Mucosa of rectum (tissue), 2 donors: ENCODE results near the gene FAM50A.

ENCODE experiments used
- H3K27ac ChIP-seq, 2 donors: one replicate each; pipeline ENCODE4 v1.7.0; 2013; ENCODE audit warnings: inconsistent platforms in 2 of 2, low read depth in 2 of 2, low read length in 2 of 2
- H3K27me3 ChIP-seq, 2 donors: one replicate each; pipeline ENCODE4 v1.7.0; 2013; ENCODE audit warnings: low read length in 2 of 2; ENCODE audit not compliant: control insufficient read depth in 2 of 2, insufficient read depth in 2 of 2
- H3K36me3 ChIP-seq, 2 donors: one replicate each; pipeline ENCODE4 v1.7.0; 2013; ENCODE audit warnings: low read length in 2 of 2; ENCODE audit not compliant: control insufficient read depth in 2 of 2, insufficient read depth in 2 of 2
- H3K4me1 ChIP-seq, 2 donors: one replicate each; pipeline ENCODE4 v1.7.0; 2013; ENCODE audit warnings: low read length in 2 of 2, mild to moderate bottlenecking in 1 of 2; ENCODE audit not compliant: control insufficient read depth in 2 of 2, insufficient read depth in 2 of 2
- H3K4me3 ChIP-seq, 2 donors: one replicate each; pipeline ENCODE4 v1.7.0; 2013; ENCODE audit warnings: low read length in 2 of 2
- H3K9ac ChIP-seq, 2 donors: one replicate each; pipeline ENCODE4 v1.7.0; 2013; ENCODE audit warnings: low read length in 2 of 2, low read depth in 1 of 2, mild to moderate bottlenecking in 1 of 2
- H3K9me3 ChIP-seq, 2 donors: one replicate each; pipeline ENCODE4 v1.7.0; 2013; ENCODE audit warnings: low read length in 2 of 2; ENCODE audit not compliant: control insufficient read depth in 2 of 2
- donor health status: healthy.
- donor health status: Normal muscosa, but diverticular disease.

FAM50A gene

GRCh38 chrX:154470434-154470833 is 26.5 kb downstream of the FAM50A start:
- peaks cover 0 to 21% of the 10 kb centered on the region in 2 donors for H3K36me3 ChIP-seq
- H3K9ac ChIP-seq: no peak overlapping the region
- H3K4me1 ChIP-seq: peaks cover 0 to 2% of the 10 kb centered on the region in 2 donors
- H3K27me3 ChIP-seq: peaks cover 0 to 4% of the 10 kb centered on the region in 2 donors
- no peak overlapping the region for H3K27ac ChIP-seq
- H3K9me3 ChIP-seq: no peaks in the 10 kb centered on the region
- H3K4me3 ChIP-seq: no peak overlapping the region

- peaks cover 0 to 21% of the 10 kb centered on the region in 2 donors for H3K36me3 ChIP-seq
- H3K27me3 ChIP-seq: peaks cover 0 to 4% of the 10 kb centered on the region in 2 donors
- H3K4me3 ChIP-seq: no peak overlapping the region
- H3K9ac ChIP-seq: no peak overlapping the region
- H3K27ac ChIP-seq: no peak overlapping the region
- peaks cover 0 to 2% of the 10 kb centered on the region in 2 donors for H3K4me1 ChIP-seq
- no peaks in the 10 kb centered on the region for H3K9me3 ChIP-seq
Observed at GRCh38 chrX:154470914-154471568, 27.1 kb downstream of the FAM50A start.

GRCh38 chrX:154471839-154472684 is 28.1 kb downstream of the FAM50A start:
- Histone ChIP-seq H3K27ac (no peak overlapping the region), H3K4me3 (no peak overlapping the region), H3K27me3 (peaks cover 0 to 4% of the 10 kb centered on the region in 2 donors), H3K4me1 (peaks cover 0 to 2% of the 10 kb centered on the region in 2 donors), H3K9ac (no peak overlapping the region), H3K9me3 (no peaks in the 10 kb centered on the region), H3K36me3 (peaks cover 0 to 21% of the 10 kb centered on the region in 2 donors)

GRCh38 chrX:154472685-154473632 is 29.0 kb downstream of the FAM50A start:
- no peaks in the 10 kb centered on the region for H3K9me3 ChIP-seq
- no peak overlapping the region for H3K9ac ChIP-seq
- H3K4me3 ChIP-seq: no peak overlapping the region
- H3K36me3 ChIP-seq: peaks cover 0 to 21% of the 10 kb centered on the region in 2 donors
- peaks cover 0 to 3% of the 10 kb centered on the region in 2 donors for H3K4me1 ChIP-seq
- peaks cover 0 to 4% of the 10 kb centered on the region in 2 donors for H3K27me3 ChIP-seq
- no peak overlapping the region for H3K27ac ChIP-seq

- H3K9me3 ChIP-seq: no peaks in the 10 kb centered on the region
- no peak overlapping the region for H3K9ac ChIP-seq
- H3K27ac ChIP-seq: no peak overlapping the region
- H3K36me3 ChIP-seq: peaks cover 0 to 18% of the 10 kb centered on the region in 2 donors
- peaks cover 0 to 4% of the 10 kb centered on the region in 2 donors for H3K27me3 ChIP-seq
- no peak overlapping the region for H3K4me3 ChIP-seq
- H3K4me1 ChIP-seq: peaks cover 0 to 7% of the 10 kb centered on the region in 2 donors
Observed at GRCh38 chrX:154473683-154474082, 29.7 kb downstream of the FAM50A start.

GRCh38 chrX:154476821-154477220 is 32.9 kb downstream of the FAM50A start:
- Histone ChIP-seq H3K9ac (no peak overlapping the region), H3K4me1 (peaks cover 4 to 7% of the 10 kb centered on the region in 2 donors), H3K27me3 (peaks cover 0 to 4% of the 10 kb centered on the region in 2 donors), H3K27ac (no peak overlapping the region), H3K9me3 (no peaks in the 10 kb centered on the region), H3K4me3 (no peak overlapping the region), H3K36me3 (peaks cover 0 to 3% of the 10 kb centered on the region in 2 donors)

GRCh38 chrX:154477891-154478477 is 34.0 kb downstream of the FAM50A start:
- Histone ChIP-seq H3K36me3 (peaks cover 0 to 3% of the 10 kb centered on the region in 2 donors), H3K4me3 (peak overlapping the region; percentile 59 to 72), H3K9me3 (no peaks in the 10 kb centered on the region), H3K27me3 (peaks cover 0 to 4% of the 10 kb centered on the region in 2 donors), H3K9ac (peak overlapping the region; percentile 32 to 65), H3K4me1 (peaks cover 4 to 5% of the 10 kb centered on the region in 2 donors), H3K27ac (peak overlapping the region in 1 of 2 donors; percentile 86)

GRCh38 chrX:154478728-154479622 is 35.0 kb downstream of the FAM50A start, which contains the start of gene LAGE3:
Gene LAGE3, minus strand, starts transcription at chrX:154479281. Its CDS starts 366 bp downstream, at chrX:154478915.
- H3K27me3 ChIP-seq: no peaks in the 10 kb centered on the region
- H3K9ac ChIP-seq: peak within 1 kb of the TSS; percentile 65 to 66
- H3K4me3 ChIP-seq: peak within 1 kb of the TSS; percentile 59 to 72
- H3K27ac ChIP-seq: peak within 1 kb of the TSS; percentile 81 to 86
- H3K36me3 ChIP-seq: peaks cover 0 to 3% of the 10 kb centered on the region in 2 donors
- no peaks in the 10 kb centered on the region for H3K9me3 ChIP-seq
- peaks cover 4 to 5% of the 10 kb centered on the region in 2 donors for H3K4me1 ChIP-seq
